ENCODE measurements around the gene IL1RL2.

DNA sequence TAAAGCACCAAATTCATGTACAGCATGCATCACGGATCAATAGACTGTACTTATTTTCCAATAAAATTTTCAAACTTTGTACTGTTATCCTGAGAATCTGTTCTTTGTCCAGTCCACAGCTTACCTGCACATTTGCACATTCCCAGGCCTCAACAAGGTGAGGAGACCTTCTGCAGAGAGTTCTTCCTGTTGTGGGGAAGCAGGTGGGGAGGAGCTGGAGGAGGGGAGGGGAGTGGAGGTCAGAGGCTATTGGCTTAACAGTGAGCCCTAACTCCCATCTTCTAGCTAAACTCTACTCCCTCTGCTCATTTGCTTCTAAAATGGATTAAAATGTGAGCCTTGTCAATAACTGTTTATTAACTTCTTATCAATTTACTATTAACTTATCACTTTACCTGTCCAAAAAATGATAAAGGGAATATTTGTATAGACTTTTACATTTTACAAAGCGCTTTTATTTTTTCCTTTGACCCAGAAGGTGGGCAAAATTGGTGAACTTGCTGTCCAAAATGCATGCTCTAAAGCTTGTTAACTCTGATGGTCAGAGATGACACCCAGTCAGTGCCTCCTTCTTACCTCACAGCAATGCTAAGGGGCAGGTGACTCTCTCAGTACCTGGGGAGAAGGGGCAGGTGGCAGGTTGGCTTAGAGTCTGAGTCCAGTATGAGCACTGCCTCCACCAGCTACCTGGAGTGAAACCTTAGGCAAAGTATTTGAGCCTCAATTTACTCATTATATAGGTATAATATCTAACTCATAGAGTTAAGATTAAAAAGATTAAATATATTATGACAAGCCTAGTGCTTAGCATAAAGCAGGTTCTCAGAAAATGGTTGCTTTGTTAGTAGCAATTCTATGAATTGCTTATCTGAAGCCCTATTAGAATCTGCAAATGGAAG lies 6.8 kb upstream of the IL1RL2 start:
- TF ChIP-seq, protein P1, sequence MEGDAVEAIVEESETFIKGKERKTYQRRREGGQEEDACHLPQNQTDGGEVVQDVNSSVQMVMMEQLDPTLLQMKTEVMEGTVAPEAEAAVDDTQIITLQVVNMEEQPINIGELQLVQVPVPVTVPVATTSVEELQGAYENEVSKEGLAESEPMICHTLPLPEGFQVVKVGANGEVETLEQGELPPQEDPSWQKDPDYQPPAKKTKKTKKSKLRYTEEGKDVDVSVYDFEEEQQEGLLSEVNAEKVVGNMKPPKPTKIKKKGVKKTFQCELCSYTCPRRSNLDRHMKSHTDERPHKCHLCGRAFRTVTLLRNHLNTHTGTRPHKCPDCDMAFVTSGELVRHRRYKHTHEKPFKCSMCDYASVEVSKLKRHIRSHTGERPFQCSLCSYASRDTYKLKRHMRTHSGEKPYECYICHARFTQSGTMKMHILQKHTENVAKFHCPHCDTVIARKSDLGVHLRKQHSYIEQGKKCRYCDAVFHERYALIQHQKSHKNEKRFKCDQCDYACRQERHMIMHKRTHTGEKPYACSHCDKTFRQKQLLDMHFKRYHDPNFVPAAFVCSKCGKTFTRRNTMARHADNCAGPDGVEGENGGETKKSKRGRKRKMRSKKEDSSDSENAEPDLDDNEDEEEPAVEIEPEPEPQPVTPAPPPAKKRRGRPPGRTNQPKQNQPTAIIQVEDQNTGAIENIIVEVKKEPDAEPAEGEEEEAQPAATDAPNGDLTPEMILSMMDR (conservative IDR thresholded peaks at IDR 0.05; ENCODE audit: low read depth, low read length): no peak
- TF ChIP-seq EZH2 (IDR thresholded peaks at IDR 0.05; ENCODE audit: borderline replicate concordance, low read depth, low read length, poor library complexity, severe bottlenecking): no peak
